ENCODE data around the gene RRP1B. TPM values are rescaled to one million over a fixed set of nuclear protein-coding genes. Genes with fewer than 3 reads are reported as not detected.

The RRP1B gene
- total and polyA plus RNA-seq, 2 of the 13 experiments (the other 11 are each of a cell fraction or from before 2014, with no cell fraction given) = 16.3 to 46.2 TPM

- TF ChIP-seq ZXDC (CRISPR knock-in tag; IDR thresholded peaks at IDR 0.05) = no peak
- no peak for TF ChIP-seq IRF1 (CRISPR knock-in tag; IDR thresholded peaks at IDR 0.05; ENCODE audit: low read depth)
- no peak for TF ChIP-seq USF2 (IDR thresholded peaks at IDR 0.05; ENCODE audit: low read depth, low read length)
- peak; percentile 77; the same call in 1 of the 2 replicates for TF ChIP-seq USF2 (CRISPR knock-in tag; IDR thresholded peaks at IDR 0.05; ENCODE audit: borderline replicate concordance)
- TF ChIP-seq ZNF678 (CRISPR knock-in tag; IDR thresholded peaks at IDR 0.05) = no peak
- no peak for TF ChIP-seq SRSF4 (IDR thresholded peaks at IDR 0.05; ENCODE audit: low read depth, low read length, poor library complexity, severe bottlenecking)
These were observed 68.8 kb downstream of the RRP1B start (continued) for GRCh38 chr21:43728154-43728466.
